NCI-H1417 treated with DMSO at 0.1 percent for 48 hours (cell line): ENCODE data around the gene ADAR.
"Not testable (repeated sequence)": the region's sequence is repeated elsewhere in the genome, so short reads cannot be mapped to it uniquely, and the experiment has no call there.

Experiments used
- DNase-seq: peaks from one replicate; lab custom pipeline; 2025; lab: John Stamatoyannopoulos, UW

ADAR gene, protein sequence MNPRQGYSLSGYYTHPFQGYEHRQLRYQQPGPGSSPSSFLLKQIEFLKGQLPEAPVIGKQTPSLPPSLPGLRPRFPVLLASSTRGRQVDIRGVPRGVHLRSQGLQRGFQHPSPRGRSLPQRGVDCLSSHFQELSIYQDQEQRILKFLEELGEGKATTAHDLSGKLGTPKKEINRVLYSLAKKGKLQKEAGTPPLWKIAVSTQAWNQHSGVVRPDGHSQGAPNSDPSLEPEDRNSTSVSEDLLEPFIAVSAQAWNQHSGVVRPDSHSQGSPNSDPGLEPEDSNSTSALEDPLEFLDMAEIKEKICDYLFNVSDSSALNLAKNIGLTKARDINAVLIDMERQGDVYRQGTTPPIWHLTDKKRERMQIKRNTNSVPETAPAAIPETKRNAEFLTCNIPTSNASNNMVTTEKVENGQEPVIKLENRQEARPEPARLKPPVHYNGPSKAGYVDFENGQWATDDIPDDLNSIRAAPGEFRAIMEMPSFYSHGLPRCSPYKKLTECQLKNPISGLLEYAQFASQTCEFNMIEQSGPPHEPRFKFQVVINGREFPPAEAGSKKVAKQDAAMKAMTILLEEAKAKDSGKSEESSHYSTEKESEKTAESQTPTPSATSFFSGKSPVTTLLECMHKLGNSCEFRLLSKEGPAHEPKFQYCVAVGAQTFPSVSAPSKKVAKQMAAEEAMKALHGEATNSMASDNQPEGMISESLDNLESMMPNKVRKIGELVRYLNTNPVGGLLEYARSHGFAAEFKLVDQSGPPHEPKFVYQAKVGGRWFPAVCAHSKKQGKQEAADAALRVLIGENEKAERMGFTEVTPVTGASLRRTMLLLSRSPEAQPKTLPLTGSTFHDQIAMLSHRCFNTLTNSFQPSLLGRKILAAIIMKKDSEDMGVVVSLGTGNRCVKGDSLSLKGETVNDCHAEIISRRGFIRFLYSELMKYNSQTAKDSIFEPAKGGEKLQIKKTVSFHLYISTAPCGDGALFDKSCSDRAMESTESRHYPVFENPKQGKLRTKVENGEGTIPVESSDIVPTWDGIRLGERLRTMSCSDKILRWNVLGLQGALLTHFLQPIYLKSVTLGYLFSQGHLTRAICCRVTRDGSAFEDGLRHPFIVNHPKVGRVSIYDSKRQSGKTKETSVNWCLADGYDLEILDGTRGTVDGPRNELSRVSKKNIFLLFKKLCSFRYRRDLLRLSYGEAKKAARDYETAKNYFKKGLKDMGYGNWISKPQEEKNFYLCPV

GRCh38 chr1:154607609-154608396 is at the start of gene ADAR:
ADAR (minus strand) TSS chr1:154608186; CDS start chr1:154608006, 180 bp downstream.
- DNase-seq, result peak; percentile 11

GRCh38 chr1:154657556-154657955 is 49.6 kb upstream of the ADAR start:
- no peak for DNase-seq

- DNase-seq, result no peak
These were observed 44.9 kb upstream of the ADAR start for GRCh38 chr1:154652893-154653292.

GRCh38 chr1:154644724-154645123 is 36.7 kb upstream of the ADAR start:
- not testable (repeated sequence) for DNase-seq

GRCh38 chr1:154641534-154641933 is 33.5 kb upstream of the ADAR start:
- DNase-seq, result no peak

GRCh38 chr1:154639876-154640275 is 31.9 kb upstream of the ADAR start:
- no peak for DNase-seq

DNA sequence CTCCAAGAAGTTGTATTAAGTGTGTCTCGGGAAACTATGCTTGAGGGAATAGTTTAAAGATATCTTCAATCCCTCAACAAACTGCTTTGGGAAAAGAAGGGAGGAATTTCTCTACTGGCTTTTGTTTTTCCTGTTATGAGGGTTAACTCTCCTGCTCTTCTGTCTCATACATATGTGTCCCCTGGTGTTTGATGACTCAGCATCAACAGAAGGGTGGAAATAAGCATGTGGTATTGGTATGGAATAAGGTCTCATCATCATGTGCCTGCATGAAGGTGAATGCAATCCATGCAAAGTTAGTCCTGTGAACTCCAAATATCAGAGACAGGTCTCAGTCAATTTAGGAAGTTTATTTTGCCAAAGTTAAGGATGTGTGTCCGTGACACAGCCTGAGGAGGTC is 27.2 kb upstream of the ADAR start:
- no peak for DNase-seq

GRCh38 chr1:154629675-154630073 is 21.7 kb upstream of the ADAR start:
- no peak for DNase-seq

DNA sequence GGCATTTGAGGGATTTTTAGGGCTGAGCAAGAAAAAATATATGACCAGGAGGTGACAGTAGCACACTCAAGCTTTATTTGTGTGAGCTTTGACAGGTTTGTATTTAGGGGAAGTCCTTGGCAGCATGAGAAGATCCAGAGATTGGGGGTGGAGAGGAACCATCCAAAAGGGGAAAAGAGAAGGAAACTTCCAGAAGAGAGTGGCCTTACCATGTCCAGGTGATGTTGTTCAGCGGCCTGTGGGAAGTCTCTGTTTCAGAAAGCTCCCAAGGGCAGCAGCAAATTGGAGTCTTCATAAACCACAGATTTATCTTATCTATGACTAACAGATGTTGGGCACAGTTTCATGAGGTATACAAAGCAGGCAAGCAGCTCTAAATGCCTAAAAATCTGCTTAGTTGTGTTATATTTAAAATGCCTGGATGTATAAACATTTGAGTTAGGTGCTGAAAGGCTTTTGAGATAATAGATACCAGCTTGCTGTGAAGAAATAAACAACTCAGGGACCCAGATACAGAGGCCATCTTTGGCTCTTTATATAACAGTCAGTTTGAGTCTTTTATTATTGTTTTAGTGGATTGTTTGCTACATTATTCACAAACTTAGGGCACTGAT is 21.2 kb upstream of the ADAR start:
- DNase-seq, result no peak

- no peak for DNase-seq
These were observed 20.1 kb upstream of the ADAR start for GRCh38 chr1:154628121-154628405.

GRCh38 chr1:154627257-154628120 is 19.5 kb upstream of the ADAR start:
- peak; percentile 65 for DNase-seq

GRCh38 chr1:154626456-154627256 is 18.7 kb upstream of the ADAR start:
- DNase-seq, result no peak

DNA sequence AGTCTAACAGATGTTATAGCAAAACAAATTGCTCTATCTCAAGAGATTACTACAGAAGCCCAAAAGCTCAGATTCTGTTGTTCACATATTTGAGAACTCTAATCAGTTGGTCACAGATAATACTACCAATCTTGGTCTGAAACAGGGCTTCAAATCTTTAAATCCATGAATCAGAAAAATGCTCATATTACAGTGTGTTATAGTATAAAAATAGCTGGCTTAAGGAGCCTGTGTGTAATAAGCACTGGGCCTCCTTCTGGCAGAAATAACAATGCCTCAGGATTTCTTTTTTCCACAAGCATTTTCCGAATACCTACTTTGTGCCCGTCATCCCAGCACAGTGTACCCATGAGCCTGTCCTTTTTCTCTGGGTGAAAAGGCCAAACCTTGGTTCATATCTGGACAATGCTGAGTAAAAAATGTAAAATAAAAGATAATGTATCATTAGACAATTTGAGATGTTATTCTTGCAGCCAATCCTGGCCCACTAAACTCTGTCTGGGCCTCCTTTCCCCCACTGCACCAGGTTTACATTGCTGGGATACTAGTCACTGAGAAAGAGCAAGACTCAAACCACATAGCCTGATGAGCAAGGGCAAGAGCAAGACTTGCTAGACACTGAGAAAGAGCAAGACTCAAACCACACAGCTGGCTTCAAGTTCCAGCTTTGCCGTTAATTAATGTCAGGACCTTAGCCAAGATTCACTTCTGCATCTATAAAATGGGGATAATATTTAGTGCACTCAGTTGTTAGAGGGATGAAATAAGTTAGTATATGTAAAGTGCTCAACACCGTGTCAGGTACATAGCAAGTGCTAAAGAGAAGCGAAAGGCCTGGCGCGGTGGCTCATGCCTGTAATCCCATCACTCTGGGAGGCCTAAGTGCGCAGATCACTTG is 17.0 kb upstream of the ADAR start:
- no peak for DNase-seq

- DNase-seq, result no peak
These were observed 15.4 kb upstream of the ADAR start for GRCh38 chr1:154623358-154623757.

GRCh38 chr1:154622503-154623039 is 14.6 kb upstream of the ADAR start:
- DNase-seq, result no peak

DNA sequence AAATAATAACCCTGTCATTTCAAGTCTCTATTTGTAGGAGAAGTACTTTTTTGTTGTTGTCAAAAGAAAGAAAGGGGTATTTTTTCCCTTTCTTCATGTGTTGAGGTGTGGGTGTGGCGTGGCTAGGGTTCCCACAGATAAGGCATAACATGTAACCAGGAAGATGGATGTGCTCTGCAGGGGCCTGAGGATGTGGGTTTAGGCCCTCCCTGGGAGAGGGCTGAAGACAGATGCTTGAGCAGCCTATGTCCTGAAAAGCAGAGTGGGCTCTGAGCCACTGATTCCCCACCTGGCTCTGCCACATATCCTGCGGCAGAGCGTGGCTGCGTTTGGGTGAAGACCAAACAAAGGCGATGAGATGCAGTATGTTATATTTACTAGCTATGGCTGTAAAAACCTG is 13.9 kb upstream of the ADAR start:
- no peak for DNase-seq

- no peak for DNase-seq
These were observed 12.8 kb upstream of the ADAR start for GRCh38 chr1:154620751-154621150.
